Femur (tissue), 1 donor: ENCODE results near the gene EPS8.

Experiments used
- DNase-seq: peaks from one replicate; pipeline ENCODE4 v3.0.0-alpha.2; 2017

EPS8 gene

DNA sequence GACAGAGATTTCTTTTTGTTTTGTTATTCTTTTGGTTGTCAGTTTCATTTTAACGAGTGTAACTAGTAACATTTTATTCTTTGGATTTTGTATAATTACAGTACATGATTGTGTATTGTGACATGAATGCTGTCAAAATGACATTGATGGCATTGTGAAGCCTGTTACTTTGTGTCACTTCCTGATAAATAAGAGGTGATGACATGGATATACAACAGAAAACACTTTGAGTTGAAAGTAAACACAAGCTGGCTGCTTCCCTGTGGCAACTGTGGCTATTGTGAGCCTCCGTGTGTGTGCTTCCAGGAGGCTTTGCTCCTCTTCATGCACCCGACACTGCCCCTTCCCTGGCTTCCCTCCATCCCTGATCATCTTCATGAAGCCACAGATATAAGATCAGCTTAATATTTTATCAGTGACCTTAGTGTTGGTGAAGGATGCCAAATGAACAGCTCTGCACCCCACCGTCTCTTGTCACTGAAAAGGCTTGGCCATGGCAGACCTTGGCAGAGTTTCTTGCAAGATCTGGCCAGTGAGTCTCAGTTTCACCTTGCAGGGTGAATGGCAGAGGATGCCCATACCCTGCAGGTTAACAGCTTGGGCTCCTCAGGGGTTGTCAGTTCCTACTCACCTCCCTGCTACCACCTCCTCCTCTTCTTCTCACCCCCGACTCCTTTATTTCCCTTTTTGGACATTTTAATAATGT, 191.9 kb downstream of the EPS8 start:
- no peak for DNase-seq

DNA sequence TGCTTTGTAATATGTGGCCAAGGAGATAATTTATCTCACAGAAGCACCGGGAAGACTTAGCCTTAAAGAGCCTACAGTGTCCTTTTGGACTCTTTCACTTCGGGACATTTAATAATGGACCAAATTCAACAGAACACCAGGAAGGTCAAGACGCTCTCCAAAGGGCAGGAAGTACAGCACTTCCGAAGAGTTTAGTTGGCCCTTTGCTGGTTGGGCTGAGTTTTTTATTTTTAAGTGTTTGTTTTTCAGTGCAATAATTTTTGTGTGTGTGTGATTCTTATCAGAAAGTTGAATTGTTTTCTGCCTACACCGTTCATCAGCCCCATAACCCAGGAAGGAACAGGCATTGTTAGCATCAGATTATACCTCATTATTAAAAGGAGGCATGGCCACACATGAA, 193.0 kb downstream of the EPS8 start:
- DNase-seq, result no peak

DNA sequence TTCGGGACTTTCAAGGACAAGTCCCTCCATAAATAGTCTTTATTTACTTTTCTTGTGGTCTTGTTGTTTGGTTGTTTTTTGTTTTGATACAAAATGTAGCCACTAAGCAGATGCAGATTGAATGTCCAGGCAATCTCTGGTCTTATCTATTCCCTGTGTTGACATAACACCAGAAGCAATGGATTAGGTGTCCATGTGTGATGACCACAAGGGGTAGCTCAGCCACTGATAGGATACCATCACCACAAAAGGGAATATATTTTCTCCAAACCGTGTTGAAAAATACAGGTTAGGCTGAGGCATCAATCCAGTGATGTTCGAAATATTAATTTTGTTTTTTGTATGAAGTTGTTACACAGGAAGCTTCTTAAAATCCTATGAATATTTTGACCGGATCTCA, 196.3 kb downstream of the EPS8 start:
- no peak for DNase-seq

DNA sequence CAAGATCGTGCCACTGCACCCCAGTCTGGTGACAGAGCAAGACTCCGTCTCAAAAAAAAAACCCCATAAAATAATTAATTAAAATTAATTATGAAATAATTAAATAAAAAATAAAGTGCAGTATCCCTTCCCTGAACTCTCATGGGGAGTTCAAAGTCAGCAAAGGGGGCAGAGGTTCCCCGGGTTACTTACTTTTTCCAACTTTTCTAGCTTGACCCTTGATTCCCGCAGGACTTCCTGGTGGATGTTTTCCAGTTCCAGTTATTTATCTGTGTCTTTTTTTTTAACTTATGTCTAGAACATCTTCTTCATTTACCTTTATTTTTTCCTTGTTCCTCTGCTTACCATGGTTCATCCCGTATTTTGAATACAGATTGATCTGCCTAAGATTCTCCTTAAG, 197.4 kb downstream of the EPS8 start:
- no peak for DNase-seq

DNA sequence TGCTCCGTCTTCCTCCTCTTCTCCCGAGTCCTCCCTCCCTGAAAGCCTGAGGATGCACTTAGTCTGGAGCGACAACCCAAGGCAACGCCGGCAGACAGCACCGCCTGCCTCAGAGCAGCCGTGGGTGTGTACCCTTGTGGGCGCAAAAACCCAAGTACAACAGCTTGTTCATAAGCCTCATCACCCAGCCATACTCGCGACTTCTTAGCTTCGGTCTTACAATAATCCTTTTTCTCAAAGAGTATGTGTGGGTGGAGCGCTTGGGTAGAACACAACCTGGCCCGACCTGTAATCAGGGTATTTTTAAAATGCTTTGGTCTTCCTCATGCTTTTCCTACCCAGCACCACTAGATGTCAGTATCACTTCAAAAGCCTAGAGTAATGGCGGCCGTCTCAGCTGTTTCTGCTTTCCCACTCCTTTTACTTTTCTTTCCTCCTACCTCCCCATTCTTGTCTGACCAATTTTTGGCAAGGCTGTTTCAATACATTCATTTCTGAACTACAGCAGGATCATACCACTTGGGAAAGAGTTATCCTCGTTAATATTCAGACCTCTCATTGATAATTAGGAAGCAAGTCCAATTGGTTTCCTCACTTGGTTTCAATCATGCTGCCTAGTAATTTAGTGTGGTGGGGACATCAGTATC, 198.9 kb downstream of the EPS8 start:
- DNase-seq, result peak; percentile 62

DNA sequence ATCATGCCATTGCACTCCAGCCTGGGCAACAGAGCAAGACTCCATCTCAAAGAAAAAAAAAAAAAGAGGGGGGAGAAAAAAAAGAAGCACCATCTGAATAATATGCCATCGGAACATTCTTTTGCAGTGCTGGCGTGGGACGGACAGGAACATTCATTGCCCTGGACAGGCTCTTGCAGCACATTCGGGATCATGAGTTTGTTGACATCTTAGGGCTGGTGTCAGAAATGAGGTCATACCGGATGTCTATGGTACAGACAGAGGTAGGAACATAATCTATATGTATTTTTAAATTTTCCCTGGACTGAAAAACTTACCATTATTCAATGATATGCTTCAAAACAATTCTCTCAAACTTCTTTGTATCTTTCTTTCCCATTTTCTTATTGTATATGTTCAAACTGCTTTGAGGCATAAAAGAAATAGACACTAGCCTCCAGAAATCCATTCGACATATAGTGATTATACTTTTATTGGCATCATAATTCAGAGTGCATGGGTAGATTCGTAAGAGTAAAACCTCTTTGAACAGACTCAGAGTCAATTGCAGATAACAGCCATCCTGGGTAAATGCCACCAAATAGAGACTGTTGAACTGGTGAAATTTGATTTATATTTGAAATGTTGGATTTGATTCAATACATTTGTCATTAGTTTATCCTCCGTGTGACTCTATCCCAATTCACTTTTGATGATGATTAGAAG, 199.7 kb downstream of the EPS8 start:
- no peak for DNase-seq

DNA sequence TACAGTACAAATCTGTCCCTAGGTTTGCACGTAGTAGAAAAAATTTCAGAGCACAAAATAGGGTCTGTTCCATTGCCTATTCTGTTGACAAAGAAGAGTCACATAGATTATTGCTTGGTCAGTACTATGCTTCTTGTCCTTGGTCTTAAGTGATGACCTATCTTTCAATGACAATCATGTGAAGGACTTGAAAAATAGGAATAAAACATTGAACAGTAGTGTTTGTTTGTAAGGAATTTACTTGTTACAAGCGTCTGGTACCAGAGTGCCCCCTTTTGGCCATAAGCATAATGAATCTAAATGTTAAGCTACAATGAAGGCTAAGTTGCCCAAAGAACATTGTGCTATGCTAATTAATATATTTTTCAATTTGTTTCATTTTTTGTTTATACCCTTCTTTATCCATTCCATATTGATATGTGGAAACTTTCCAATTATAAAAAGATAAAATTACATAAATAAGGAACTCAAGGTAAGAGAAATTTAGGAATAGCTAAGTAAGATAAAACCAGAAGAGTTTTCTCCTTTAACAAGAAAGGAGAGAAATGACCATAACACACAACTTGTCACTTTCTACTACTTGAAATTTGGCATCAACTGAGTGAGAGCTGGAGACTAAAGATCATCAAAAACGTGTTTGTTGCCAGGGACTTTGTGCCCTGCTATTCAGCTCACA, 204.7 kb downstream of the EPS8 start:
- DNase-seq, result no peak

DNA sequence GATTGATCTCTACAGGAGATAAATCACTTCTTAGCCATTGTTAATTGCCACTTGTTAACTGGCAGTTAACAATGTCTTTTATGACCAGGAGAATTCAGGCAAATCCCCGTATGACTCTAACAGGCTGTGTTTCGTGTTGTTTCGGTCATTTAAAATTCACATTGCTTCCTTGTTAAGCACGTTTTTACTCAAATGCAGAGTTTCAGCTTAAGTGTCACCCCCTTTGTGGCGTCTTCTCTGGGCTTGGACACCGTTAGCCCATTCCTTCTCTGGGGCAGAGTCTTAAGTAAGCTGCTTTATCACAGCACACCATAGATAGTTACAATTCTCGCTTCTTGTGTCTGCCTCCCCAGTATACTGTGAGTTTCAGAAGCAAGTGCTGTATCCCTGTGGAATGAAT, 205.4 kb downstream of the EPS8 start:
- DNase-seq, result no peak

DNA sequence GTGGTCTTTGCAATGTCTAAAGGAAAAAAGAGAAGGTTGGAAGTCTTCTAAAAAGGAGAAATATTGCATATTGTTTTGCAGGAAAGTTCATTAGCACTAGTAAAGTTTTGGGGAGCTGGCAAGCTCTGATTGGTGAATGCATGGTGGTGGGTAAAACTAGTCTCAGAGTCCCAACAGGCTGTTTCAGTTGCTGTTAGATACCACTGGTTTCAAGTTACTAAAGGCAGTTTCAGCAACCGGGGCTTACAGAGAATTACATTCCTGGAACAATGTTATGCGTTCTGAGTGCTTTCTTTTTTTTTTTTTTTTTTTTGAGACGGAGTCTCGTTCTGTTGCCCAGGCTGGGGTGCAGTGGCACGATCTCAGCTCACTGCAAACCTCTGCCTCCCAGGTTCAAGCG, 208.2 kb downstream of the EPS8 start:
- no peak for DNase-seq

DNA sequence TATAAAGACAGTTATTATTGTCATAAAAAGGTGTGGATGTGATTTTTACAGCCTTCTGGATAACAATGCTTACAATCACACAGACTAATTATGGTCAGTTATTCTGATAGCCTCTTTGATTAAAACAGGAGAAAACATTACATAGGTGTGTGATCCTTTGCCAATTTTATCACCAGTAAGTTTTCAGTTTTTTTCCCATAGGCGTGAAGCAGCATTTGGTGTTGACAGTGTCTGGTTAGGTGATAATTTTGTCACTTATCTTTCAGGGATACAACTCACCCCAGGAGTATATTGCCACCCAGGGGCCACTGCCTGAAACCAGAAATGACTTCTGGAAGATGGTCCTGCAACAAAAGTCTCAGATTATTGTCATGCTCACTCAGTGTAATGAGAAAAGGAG, 208.8 kb downstream of the EPS8 start:
- DNase-seq, result no peak

DNA sequence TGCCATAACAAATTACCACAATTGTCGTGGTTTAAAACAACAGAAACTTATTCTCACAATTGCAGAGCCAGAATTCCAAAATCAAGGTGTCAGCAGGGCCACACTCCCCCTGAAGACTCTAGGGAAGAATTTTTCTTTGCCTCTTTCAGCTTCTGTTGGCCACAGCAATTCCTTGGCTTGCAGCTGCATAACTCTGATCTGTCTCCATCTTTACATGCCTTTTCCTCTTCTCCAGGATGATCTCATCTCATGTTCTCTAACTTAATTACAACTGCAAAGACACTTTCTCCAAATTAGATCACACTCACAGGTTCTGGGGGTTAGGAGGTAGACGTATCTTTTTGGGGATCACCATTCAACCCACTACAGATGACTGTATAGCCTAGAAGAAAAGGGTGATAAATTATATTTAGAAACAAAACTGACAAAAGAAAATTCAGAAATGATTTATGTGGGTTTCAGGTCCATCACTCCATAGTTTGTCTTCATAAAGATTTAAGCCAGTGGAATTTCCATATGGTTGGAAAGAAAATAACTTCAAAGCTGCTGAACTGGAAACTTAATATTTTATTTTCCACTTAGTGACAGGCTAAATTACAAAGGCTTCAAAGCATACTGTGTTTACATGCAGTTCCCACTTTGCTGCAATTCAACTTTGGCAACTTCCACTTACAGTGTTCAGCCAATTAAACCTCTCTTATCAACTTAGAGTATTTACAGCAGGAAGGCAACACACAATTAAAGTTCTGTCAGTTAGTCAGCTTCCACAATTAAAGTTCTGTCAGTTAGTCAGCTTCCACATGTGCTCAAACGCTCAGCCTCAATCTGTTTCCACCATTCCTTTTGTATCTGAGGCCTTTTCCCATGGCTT, 213.3 kb downstream of the EPS8 start:
- no peak for DNase-seq

DNA sequence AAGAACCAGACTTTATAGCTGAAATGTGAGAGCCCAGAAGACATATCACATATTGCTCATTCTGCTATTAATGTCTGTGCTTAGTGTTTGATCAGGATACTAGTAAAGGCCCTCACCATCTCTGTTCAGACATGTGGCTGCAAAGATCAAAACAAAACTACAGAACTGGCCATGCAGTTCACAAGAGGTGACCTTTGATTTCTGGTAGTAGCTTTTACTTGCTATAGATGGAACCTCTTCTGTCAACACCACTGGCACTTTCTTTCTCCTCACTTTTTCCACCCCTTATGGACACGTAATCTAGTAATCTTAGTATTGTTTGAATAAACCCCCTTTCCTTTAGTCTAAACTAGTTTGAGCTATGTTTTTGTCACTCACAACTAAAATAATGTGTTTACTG, 214.8 kb downstream of the EPS8 start:
- DNase-seq, result no peak
